GM12878 (cell line): Measurements from ENCODE around the gene YIF1B. TPM values are rescaled to one million over a fixed set of nuclear protein-coding genes. Genes with fewer than 3 reads are reported as not detected.

Experiments
- ATAC-seq: fragments of 200-7000 bp; cut with Tn5 transposase; 3 replicates; pipeline ENCODE4 v1.9.1; 2020; ENCODE audit warnings: mild to moderate bottlenecking, moderate library complexity
- BruUV-seq: library from RNA; stranded (reverse); fragments of 400-500 nt; replicated peaks from 2 replicates; lab custom pipeline; 2021; lab: Mats Ljungman, UMichigan
- CTCF ChIA-PET: fragments of 300-600 bp; sonication (Branson Sonifier 250); formaldehyde crosslinking; extraction: SDS; loops from one replicate; lab custom pipeline; 2021; ENCODE audit warnings: inconsistent platforms; lab: Yijun Ruan, JAX
- POLR2A ChIA-PET: fragments of 350-600 bp; formaldehyde crosslinking; extraction: SDS; loops from one replicate; lab custom pipeline; 2021; ENCODE audit warnings: inconsistent platforms; lab: Charles Lee
- RAD21 ChIA-PET: fragments of 300-600 bp; sonication (Branson Sonifier 250); formaldehyde crosslinking; loops from one replicate; lab custom pipeline; 2023; ENCODE audit warnings: antibody characterized with exemption; ENCODE audit not compliant: unreplicated experiment; lab: Charles Lee
- SMC1A ChIA-PET: fragments of 300-600 bp; sonication (Branson Sonifier 250); formaldehyde crosslinking; loops from one replicate; lab custom pipeline; 2023; ENCODE audit not compliant: unreplicated experiment, uncharacterized antibody; lab: Charles Lee
- DNase-seq: peaks from one replicate; pipeline ENCODE4 v3.0.0-alpha.2; 2011; ENCODE audit warnings: low read depth, low spot score
- FAIRE-seq: peaks from 3 replicates; lab custom pipeline; 2011; peaks lifted over from hg19 to GRCh38; lab: Jason Lieb, UNC
- H2AFZ ChIP-seq: 2 replicates; pipeline ENCODE4 v1.6.0; 2011; ENCODE audit warnings: low read depth, low read length, control low read depth; ENCODE audit not compliant: control insufficient read depth
- H3K27ac ChIP-seq: 2 replicates; pipeline ENCODE4 v1.5.1; 2011; ENCODE audit warnings: control low read depth; ENCODE audit not compliant: control insufficient read depth, insufficient read depth
- H3K27me3 ChIP-seq, 2 experiments: replicated peaks in 1 of 2; 2 replicates each; pipeline versions ENCODE4 v1.6.0 to v1.6.1; 2011; ENCODE audit warnings: low read length in 1 of 2; ENCODE audit not compliant: control insufficient read depth in 2 of 2, insufficient read depth in 2 of 2
- H3K36me3 ChIP-seq, 2 experiments: 2 replicates each; pipeline ENCODE4 v1.5.1; 2011; ENCODE audit warnings: low read length in 1 of 2; ENCODE audit not compliant: control insufficient read depth in 2 of 2, insufficient read depth in 2 of 2
- H3K4me1 ChIP-seq: 2 replicates; pipeline ENCODE4 v1.6.1; 2011; ENCODE audit warnings: mild to moderate bottlenecking, low read length, moderate library complexity, mixed read lengths; ENCODE audit not compliant: control insufficient read depth, insufficient read depth
- H3K4me2 ChIP-seq: 2 replicates; pipeline ENCODE4 v1.6.0; 2011; ENCODE audit warnings: control low read depth; ENCODE audit not compliant: control insufficient read depth, insufficient read depth
- H3K4me3 ChIP-seq: fragments of 200-600 bp; sonication (generic); 2 replicates; pipeline ENCODE4 v1.5.1; 2016
- H3K79me2 ChIP-seq: 2 replicates; pipeline ENCODE4 v1.6.0; 2011; ENCODE audit warnings: low read length; ENCODE audit not compliant: control insufficient read depth, insufficient read depth
- H3K9ac ChIP-seq: 2 replicates; pipeline ENCODE4 v1.8.0; 2011; ENCODE audit warnings: low read length, control low read depth, mixed read lengths; ENCODE audit not compliant: control insufficient read depth, insufficient read depth
- H3K9me3 ChIP-seq: replicated peaks from 3 replicates; pipeline ENCODE4 v1.5.1; 2011; ENCODE audit warnings: mild to moderate bottlenecking, low read length; ENCODE audit not compliant: control insufficient read depth, insufficient read depth
- H4K20me1 ChIP-seq: 2 replicates; pipeline ENCODE4 v1.6.0; 2011; ENCODE audit not compliant: control insufficient read depth, insufficient read depth
- E2F4 ChIP-seq: IDR thresholded peaks from 2 replicates; pipeline ENCODE4 v1.6.1; 2012; ENCODE audit warnings: low read depth, low read length, improper control_type of control experiment
- EGR1 ChIP-seq, 2 experiments: IDR thresholded peaks; 1 replicate in 1 of 2; 2 replicates in 1 of 2; pipeline ENCODE4 v1.6.1; 2011 to 2012; ENCODE audit warnings: low read depth in 2 of 2, low read length in 2 of 2, borderline replicate concordance in 1 of 2, mild to moderate bottlenecking in 1 of 2, moderate library complexity in 1 of 2
- FOXM1 ChIP-seq: IDR thresholded peaks from 2 replicates; pipeline ENCODE4 v1.6.1; 2012; ENCODE audit warnings: low read depth, mild to moderate bottlenecking, inconsistent platforms, low read length, moderate library complexity
- JUNB ChIP-seq: IDR thresholded peaks from 2 replicates; pipeline ENCODE4 v1.6.1; 2016; ENCODE audit warnings: antibody characterized with exemption, mild to moderate bottlenecking
- KAT2A ChIP-seq: conservative IDR thresholded peaks from 2 replicates; pipeline ENCODE4 v1.6.1; 2011; ENCODE audit warnings: low read depth, low read length; ENCODE audit not compliant: control insufficient read depth
- MYC ChIP-seq: IDR thresholded peaks from 2 replicates; pipeline ENCODE4 v1.6.1; 2011; ENCODE audit warnings: mild to moderate bottlenecking, low read length, moderate library complexity, inconsistent platforms; ENCODE audit not compliant: insufficient read depth, insufficient replicate concordance, insufficient read length, severe bottlenecking
- NFYB ChIP-seq: IDR thresholded peaks from 2 replicates; pipeline ENCODE4 v1.6.1; 2011; ENCODE audit warnings: low read depth, mild to moderate bottlenecking, low read length, improper control_type of control experiment, moderate library complexity; ENCODE audit not compliant: insufficient read depth
- NR2C2 ChIP-seq: IDR thresholded peaks from 2 replicates; pipeline ENCODE4 v1.6.1; 2011; ENCODE audit warnings: borderline replicate concordance, low read depth; ENCODE audit not compliant: control insufficient read depth, insufficient read length
- RBBP5 ChIP-seq: fragments of 200-600 bp; sonication (generic); conservative IDR thresholded peaks from 2 replicates; pipeline ENCODE4 v1.6.1; 2016
- SIX5 ChIP-seq: IDR thresholded peaks from 2 replicates; pipeline ENCODE4 v1.6.1; 2011; ENCODE audit warnings: mild to moderate bottlenecking, low read depth, low read length, moderate library complexity; ENCODE audit not compliant: severe bottlenecking
- WGBS: methylation state at CpG from one replicate; pipeline ENCODE4 v1.1.6; 2016; ENCODE audit warnings: low lambda C conversion rate; ENCODE audit not compliant: insufficient replicate concordance, insufficient coverage; ENCODE audit errors: missing lambda C conversion rate; 5-methylcytosine and 5-hydroxymethylcytosine counted together
- in situ Hi-C: fragments of 300-500 bp; cut with MboI; formaldehyde crosslinking; loops from 9 replicates; pipeline ENCODE4 v1.14.3; 2018; ENCODE audit warnings: mixed read lengths
- intact Hi-C: fragments of 100-400 bp; cut with micrococcal nuclease; formaldehyde crosslinking; loops from one replicate; pipeline ENCODE4 v1.14.2; 2022; ENCODE audit not compliant: unreplicated experiment
- polyA plus RNA-seq, 11 experiments: library from polyadenylated mRNA; depleted of rRNA in 4 of 11; unstranded in 6 of 11; stranded (reverse) in 5 of 11; fragments of >200 nt; fragmentation: Nextera tagmentation in 4 of 11; fragmentation: Illumina TruSeq in 1 of 11; extraction: Ambion mirVana in 4 of 11; extraction: Trizol in 1 of 11; gene quantifications; 1 replicate in 1 of 11; 2 replicates in 10 of 11; pipeline versions ENCODE4 v1.2.1 to v1.2.3, GENCODE V29; 2011 to 2016; ENCODE audit warnings: inconsistent platforms in 2 of 11, missing spikeins in 2 of 11, low read depth in 1 of 11
- total RNA-seq, 4 experiments: library from RNA; depleted of rRNA in 3 of 4; stranded (reverse); fragments of >200 nt in 3 of 4; fragmentation: Illumina TruSeq in 1 of 4; extraction: Trizol in 1 of 4; gene quantifications; 2 replicates each; pipeline versions ENCODE4 v1.2.1 to v1.2.3, GENCODE V29; 2013 to 2021
- TF ChIP-seq, protein P1 (sequence below): fragments of 450-650 bp; conservative IDR thresholded peaks from 2 replicates; pipeline ENCODE4 v1.6.1; 2017; ENCODE audit warnings: mild to moderate bottlenecking, moderate library complexity

YIF1B gene
- total and polyA plus RNA-seq, 10 of the 15 experiments (the other 5 are each of a cell fraction or from before 2014, with no cell fraction given): 1.3 to 106 (median 53.5) TPM

DNA sequence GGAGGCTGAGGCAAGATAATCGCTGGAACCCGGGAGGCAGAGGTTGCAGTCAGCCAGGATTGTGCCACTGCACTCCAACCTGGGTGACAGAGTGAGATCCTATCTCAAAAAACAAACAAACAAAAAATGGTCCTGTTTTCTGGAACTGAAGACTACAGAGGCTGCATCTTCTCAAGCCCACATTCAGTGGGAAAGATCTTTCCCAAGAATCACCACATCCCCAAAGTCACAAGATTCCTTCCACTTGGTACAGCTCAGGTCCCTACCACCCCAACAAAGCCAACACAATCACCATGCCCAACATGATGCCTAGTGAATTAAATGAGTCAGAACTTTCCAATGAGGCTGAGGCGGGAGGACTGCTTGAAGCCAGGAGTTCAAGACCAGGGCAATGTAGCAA lies 35.1 kb upstream of the YIF1B start:
- H3K27ac ChIP-seq: no peak overlapping the region
- 69% methylated on average over 3 of the region's 3 CpGs for WGBS
- no TSS peak for BruUV-seq
- ChIA-PET CTCF (no interaction called here), SMC1A (no interaction called here), RAD21 (no interaction called here), POLR2A (interaction anchor here (0.7 kb wide), 1 partner anchor 483 kb away, joined by 3 read pairs; no protein-coding TSS in a partner anchor)
- in situ Hi-C loops: no loop called here
- no peaks in the 10 kb centered on the region for H3K36me3 ChIP-seq
- no peak overlapping the region for H3K9ac ChIP-seq
- ATAC-seq: no peak
- H3K79me2 ChIP-seq: no peaks in the 10 kb centered on the region
- H4K20me1 ChIP-seq: no peaks in the 10 kb centered on the region
- no peak overlapping the region for H2AFZ ChIP-seq
- no peaks in the 10 kb centered on the region for H3K27me3 ChIP-seq
- no peak overlapping the region for H3K4me2 ChIP-seq
- FAIRE-seq: no peak
- no peak for DNase-seq
- TF ChIP-seq MYC (no peak), NFYB (no peak)
- H3K4me3 ChIP-seq: no peak overlapping the region
- H3K4me1 ChIP-seq: no peaks in the 10 kb centered on the region
- intact Hi-C loops: no loop called here
- no peaks in the 10 kb centered on the region for H3K9me3 ChIP-seq

DNA sequence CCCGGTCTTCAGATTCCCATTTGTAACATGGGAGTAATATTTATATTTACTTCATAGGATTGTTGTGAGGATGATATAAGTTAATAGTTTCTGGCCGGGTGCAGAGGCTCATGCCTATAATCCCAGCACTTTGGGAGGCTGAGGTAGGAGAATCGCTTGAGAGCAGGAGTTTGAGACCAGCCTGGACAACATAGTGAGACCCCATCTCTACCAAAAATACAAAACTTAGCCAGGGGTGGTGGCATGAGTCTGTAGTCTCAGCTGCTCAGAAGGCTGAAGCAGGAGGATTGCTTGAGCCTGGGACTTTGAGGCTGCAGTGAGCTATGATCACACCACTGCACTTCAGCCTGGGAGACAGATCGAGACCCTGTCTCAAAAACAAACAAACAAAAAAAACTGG lies 31.1 kb upstream of the YIF1B start:
- H3K36me3 ChIP-seq: no peaks in the 10 kb centered on the region
- POLR2A ChIA-PET: interaction anchor here (0.6 kb wide), 1 partner anchor 11 kb away, joined by 3 read pairs; no protein-coding TSS in a partner anchor
- TF ChIP-seq SIX5 (no peak), JUNB (no peak), FOXM1 (no peak), RBBP5 (no peak), NR2C2 (no peak), E2F4 (no peak), KAT2A (no peak), EGR1 (IDR thresholded peaks at IDR 0.05; ENCODE audit: borderline replicate concordance in 1 of 2, low read depth in 2 of 2, low read length in 2 of 2) (no peak)
- TF ChIP-seq, protein P1, sequence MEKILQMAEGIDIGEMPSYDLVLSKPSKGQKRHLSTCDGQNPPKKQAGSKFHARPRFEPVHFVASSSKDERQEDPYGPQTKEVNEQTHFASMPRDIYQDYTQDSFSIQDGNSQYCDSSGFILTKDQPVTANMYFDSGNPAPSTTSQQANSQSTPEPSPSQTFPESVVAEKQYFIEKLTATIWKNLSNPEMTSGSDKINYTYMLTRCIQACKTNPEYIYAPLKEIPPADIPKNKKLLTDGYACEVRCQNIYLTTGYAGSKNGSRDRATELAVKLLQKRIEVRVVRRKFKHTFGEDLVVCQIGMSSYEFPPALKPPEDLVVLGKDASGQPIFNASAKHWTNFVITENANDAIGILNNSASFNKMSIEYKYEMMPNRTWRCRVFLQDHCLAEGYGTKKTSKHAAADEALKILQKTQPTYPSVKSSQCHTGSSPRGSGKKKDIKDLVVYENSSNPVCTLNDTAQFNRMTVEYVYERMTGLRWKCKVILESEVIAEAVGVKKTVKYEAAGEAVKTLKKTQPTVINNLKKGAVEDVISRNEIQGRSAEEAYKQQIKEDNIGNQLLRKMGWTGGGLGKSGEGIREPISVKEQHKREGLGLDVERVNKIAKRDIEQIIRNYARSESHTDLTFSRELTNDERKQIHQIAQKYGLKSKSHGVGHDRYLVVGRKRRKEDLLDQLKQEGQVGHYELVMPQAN: no peak

More for the DNA sequence above, 31.1 kb upstream of the YIF1B start:
- no peak overlapping the region for H3K9ac ChIP-seq
- no peak overlapping the region for H2AFZ ChIP-seq
- no peak overlapping the region for H3K4me3 ChIP-seq
- WGBS: 61% methylated on average over 4 of the region's 4 CpGs
- H3K79me2 ChIP-seq: no peaks in the 10 kb centered on the region
- no peaks in the 10 kb centered on the region for H3K9me3 ChIP-seq
- ChIA-PET SMC1A (no interaction called here), RAD21 (no interaction called here), CTCF (no interaction called here)
- H4K20me1 ChIP-seq: no peaks in the 10 kb centered on the region
- no peak overlapping the region for H3K4me2 ChIP-seq
- intact Hi-C loops: no loop called here
- ATAC-seq (no peak), FAIRE-seq (no peak), DNase-seq (no peak)
- BruUV-seq: no TSS peak
- in situ Hi-C loops: no loop called here
- H3K27me3 ChIP-seq: no peaks in the 10 kb centered on the region
- no peak overlapping the region for H3K27ac ChIP-seq
- no peaks in the 10 kb centered on the region for H3K4me1 ChIP-seq
